ENCODE measurements around the gene NF2.

The NF2 gene

GRCh38 chr22:29744902-29745301, 141.5 kb downstream of the NF2 start:
- no peak overlapping the region for H3K4me3 ChIP-seq (ENCODE audit: control insufficient read depth, low read depth, low read length)
- TF ChIP-seq CTCF (IDR thresholded peaks at IDR 0.05; ENCODE audit: control insufficient read depth, insufficient read depth, low read depth, low read length, missing control alignments) = no peak
- peak; percentile 49 for DNase-seq (ENCODE audit: low read depth)

GRCh38 chr22:29747832-29748231, 144.4 kb downstream of the NF2 start:
- DNase-seq (ENCODE audit: low read depth) = no peak
- no peak overlapping the region for H3K4me3 ChIP-seq (ENCODE audit: control insufficient read depth, low read depth, low read length)
- no peak for TF ChIP-seq CTCF (IDR thresholded peaks at IDR 0.05; ENCODE audit: control insufficient read depth, insufficient read depth, low read depth, low read length, missing control alignments)

All from AG09309 (cell line).